ENCODE results near the gene CACNA2D2.

- TF ChIP-seq MAX (IDR thresholded peaks at IDR 0.05; ENCODE audit: low read depth): no peak
- TF ChIP-seq CTCF (IDR thresholded peaks at IDR 0.05): no peak
- no peak for TF ChIP-seq USF2 (IDR thresholded peaks at IDR 0.05; ENCODE audit: borderline replicate concordance, low read depth, low read length)
These were observed 92.8 kb downstream of the CACNA2D2 start for GRCh38 chr3:50410608-50411139.

All from SK-N-SH (cell line).